Stimulated activated CD4-positive, alpha-beta T cell treated with anti-CD3 and anti-CD28 coated beads, Interleukin-12 subunit alpha, Interleukin-12 subunit beta, amount 100 ng/mL, for 48 hours (primary cell): ENCODE data around the gene GPR55.

Source experiments
- DNase-seq, 3 donors: peaks; one replicate each; pipeline ENCODE4 v3.0.0-alpha.2; 2020; ENCODE audit warnings: low read depth in 2 of 3, low spot score in 1 of 3

GPR55 gene

DNA sequence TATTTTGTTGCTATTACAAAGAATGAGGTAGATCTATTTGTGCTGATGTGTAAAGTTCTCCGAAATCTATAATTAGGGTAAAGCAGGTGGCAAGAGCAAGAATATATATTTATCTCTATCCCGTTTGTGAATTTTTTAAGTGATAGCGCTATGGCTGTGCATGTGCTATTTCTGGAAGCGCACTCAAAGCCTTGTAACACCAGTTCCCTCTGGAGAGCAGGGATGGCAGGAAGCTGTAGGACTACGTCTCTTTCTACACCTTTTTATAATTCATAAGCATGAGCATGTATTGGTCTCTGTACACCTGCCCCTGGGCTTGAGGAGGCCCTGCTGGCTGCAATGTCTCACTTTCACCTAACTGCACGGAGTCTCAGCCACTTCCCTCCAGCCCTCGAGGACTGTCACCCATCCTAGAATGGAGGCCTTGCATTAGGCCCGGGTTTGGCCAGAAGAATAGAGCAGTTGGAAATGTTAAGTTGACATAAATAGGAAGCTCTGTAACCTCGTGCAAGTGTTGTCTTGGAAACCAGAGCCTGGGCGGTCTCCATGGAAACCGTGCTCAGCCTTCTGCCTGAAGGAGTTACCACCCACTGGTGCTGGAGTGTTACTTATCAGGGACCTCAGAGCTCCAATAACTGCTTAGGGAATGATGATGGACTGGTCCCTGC is 39.4 kb downstream of the GPR55 start:
- DNase-seq, result no peak

DNA sequence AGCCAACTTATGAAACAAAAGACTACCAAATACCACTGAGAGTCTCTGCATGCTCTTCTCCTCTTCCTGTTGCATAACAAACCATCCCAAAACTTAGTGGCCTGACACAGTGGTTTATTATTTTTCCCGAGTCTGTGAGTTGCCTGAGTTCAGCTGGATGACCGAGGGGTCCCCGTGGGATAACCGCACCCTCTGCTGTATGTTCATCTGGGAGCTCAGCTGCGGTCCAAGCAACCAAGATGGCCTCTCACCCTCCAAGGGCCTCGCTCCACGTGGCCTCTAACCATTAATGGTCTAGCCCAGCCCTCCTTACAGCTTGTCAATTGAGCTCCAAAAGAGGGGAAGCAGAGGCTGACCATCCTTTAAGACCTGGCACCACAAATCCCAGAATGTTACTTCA is 43.2 kb downstream of the GPR55 start:
- DNase-seq, result no peak

DNA sequence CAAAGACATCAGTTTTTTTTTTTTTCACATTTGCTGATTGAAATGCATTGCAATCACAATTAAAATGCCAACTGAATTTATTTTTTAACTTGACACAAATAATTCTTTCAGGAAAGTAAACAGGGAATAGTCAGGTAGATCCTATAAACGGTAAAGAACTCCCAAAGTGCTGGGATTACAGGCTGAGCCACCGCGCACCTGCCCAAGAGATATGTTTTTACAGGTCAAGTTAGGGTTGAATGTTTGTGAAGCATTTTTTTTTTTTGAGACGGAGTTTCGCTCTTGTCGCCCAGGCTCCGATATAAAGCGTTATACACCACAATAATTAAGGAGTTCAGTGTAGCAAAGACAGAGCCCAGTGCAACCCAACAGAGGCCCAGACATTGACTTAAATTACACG is 45.2 kb downstream of the GPR55 start:
- no peak for DNase-seq

DNA sequence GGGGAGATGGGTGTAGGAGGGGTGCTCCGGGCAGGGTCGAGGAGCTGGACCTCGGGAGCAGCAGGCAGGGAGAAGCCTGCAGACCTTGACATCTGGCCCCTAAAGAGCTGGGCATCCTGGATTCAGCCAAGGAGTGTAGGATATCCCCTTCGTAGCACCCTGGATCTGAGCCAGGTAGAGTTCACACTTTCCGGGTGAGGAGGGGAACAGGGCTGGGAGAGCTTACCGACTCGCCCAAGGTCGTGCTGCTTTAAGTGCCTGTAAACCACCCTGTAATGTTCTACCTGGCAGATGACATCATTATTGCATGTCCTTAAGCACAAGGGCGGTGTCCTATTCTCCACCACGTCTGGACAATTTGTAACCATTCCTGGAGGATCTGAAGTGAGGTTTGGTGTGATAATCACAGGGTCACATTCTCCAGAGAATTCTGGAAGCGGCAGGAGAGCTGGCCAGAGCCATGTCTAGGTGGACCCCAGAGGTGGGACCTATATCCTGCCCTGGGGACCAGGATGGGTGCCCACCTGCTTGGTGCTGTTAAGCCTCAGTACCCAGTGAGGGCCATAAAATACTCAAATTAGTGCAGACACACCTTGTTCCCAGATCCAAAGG is 45.7 kb downstream of the GPR55 start:
- DNase-seq, result no peak

DNA sequence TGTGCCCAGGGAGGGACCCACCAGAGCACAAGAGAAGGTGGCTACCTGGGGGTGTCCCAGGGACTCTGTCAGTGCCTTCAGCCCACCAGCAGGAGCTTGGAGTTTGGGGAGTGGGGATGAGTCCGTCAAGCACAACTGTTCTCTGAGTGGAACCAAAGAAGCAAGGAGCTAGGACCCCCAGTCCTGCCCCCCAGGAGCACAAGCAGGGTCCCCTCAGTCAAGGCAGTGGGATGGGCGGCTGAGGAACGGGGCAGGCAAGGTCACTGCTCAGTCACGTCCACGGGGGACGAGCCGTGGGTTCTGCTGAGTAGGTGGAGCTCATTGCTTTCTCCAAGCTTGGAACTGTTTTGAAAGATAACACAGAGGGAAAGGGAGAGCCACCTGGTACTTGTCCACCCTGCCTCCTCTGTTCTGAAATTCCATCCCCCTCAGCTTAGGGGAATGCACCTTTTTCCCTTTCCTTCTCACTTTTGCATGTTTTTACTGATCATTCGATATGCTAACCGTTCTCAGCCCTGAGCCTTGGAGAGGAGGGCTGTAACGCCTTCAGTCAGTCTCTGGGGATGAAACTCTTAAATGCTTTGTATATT is 46.3 kb downstream of the GPR55 start:
- no peak for DNase-seq

DNA sequence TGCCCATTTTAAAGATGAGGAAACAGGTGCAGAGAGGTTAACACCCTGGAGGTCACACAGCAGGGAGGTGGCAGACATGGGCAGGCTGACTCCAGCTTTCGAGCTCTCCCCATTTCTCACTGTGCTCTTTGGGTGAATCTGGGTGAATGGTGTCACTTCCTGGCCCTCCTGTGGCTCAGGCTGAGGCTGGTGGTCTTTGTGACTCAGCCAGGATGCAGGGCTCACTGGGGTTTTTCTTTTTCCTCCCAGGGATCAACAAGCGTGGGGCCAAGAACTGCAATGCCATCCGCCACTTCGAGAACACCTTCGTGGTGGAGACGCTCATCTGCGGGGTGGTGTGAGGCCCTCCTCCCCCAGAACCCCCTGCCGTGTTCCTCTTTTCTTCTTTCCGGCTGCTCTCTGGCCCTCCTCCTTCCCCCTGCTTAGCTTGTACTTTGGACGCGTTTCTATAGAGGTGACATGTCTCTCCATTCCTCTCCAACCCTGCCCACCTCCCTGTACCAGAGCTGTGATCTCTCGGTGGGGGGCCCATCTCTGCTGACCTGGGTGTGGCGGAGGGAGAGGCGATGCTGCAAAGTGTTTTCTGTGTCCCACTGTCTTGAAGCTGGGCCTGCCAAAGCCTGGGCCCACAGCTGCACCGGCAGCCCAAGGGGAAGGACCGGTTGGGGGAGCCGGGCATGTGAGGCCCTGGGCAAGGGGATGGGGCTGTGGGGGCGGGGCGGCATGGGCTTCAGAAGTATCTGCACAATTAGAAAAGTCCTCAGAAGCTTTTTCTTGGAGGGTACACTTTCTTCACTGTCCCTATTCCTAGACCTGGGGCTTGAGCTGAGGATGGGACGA is 47.1 kb downstream of the GPR55 start:
- DNase-seq, result no peak

DNA sequence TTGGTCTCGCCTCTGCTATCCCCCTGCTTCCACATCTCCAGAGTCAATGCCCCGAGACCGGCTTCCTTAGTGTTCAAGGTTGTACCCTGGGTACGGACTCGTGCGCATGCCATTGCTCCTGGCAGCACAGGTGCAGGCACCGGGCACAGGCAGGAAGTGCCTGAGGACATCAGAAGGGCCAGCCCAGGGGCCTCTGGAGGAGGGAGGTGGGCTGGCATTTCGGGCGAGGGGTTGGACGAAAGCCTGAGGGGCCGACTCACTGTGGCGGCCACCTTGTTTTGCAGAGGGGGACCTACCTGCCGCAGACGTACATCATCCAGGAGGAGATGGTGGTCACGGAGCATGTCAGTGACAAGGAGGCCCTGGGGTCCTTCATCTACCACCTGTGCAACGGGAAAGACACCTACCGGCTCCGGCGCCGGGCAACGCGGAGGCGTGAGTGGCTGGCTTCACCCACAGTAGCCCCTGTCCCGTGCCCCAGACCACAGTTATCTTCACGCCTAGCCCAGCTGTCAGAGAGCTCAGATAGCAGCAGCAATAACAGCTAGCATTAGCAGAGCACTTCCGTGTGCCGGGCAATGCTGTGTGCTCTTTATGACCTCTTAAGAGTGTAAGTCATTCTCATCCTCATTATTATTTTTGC is 47.8 kb downstream of the GPR55 start:
- no peak for DNase-seq

DNA sequence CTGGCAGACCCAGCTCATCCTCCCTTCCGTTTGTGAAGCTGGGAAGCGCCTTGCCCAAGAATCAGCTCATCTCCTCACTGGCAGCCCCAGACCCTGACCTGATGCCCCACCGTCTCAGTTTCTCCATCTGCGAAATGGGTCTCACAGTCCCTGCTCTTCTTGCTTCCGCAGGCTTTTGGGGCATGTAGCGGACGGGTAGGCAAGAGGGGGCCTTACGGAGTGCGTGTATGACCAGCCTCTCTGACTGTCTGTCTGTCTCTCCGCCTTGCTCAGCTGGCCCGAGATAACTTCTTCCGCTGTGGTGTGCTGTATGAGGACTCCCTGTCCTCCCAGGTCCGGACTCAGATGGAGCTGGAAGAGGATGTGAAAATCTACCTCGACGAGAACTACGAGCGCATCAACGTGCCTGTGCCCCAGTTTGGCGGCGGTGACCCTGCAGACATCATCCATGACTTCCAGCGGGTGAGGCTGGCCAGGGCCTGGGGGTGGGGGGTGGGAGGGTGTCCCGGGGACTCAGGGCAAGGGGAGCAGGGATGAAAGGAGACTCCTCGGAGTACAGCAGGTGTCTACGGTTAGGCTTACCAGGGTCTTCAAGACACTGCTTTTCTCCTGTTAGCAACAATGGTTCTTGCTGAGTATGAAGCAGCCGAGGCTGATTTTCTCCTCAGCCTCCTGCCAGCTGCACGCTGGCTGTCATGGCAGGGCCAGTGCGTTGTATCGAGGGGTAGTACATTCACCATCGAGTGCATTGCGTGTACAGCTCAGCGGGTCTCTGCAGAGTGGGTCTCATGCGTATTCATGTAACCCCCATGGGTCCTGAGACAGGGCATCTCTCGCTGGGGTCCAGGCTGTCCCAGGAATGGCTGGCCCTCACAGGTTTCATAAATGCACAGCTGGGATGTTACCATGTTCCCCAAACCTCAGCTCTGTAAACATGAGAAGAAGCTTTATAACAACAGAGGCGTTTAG is 49.4 kb downstream of the GPR55 start:
- DNase-seq, result no peak

DNA sequence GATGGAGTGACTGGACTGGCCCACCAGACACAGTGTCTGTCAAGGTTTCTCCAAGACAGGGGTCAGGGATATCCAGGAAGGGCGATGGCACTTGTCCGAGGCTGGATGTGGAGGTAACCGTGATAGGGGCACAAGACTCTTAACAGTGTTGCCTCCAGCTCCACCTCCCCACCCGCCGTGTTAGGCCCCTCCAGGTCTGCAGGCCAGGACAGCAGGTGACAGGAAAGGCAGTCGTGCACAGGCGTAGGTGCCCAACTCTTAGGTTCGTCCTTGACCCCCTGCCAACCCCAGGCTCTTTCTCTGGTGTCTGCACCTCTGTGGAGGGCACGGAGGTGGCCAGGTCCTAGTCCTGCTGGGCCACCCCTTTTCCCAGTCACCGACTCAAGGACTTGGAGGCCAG is 50.2 kb downstream of the GPR55 start:
- no peak for DNase-seq

DNA sequence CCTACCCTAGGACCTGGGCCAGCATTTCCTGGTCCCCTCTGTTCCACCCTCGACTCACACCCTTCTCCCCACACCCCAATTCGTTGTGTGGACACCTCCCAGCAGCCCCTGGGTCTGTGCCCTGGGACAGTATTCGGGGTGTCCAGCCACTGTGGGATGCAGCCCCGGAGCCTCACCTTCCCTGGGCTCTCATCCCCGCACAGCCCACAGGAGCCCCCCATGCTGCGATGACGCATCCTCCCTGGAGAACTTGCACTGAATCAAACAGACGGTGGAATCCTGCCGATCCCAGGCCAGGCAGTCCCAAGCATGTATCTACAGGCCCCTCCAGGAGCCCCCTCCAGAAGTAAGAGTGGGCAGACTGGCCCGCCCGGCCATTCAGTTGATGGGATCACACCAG is 50.6 kb downstream of the GPR55 start:
- no peak for DNase-seq

DNA sequence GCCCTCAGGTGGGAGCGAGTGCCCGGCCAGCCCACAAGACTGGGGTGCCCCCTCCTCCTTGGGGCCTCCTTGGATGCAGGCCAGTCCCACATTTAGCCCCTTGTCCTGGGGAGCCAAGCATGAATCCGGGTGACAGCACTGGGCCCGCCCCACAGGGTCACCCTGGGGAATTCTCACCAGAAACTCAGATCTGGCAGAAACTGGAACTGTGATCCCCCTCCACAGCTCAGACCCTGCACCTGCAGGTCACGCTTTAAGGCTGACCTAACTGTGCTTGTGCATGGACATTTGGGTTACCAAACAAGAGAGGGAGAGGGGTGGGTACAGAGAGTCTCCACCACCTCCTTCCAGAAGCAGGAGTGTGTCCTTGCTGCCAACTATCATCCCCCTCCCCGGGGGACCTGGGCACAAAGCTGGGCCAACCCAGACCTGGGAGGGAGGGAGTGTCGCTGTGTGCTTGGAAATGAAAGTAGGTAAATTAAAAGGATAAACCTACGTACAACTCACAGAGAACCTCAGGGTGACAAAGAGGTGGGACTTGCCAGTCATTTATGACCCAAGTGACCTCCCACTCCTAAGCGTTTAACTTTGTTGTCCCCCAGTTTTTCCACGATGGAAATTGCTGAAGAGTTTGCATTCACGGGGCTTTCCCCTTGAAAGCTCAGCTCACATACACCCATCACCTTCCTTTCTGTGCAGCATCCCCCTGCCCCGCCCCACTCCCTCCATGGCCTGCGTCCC is 51.2 kb downstream of the GPR55 start:
- DNase-seq, result no peak

DNA sequence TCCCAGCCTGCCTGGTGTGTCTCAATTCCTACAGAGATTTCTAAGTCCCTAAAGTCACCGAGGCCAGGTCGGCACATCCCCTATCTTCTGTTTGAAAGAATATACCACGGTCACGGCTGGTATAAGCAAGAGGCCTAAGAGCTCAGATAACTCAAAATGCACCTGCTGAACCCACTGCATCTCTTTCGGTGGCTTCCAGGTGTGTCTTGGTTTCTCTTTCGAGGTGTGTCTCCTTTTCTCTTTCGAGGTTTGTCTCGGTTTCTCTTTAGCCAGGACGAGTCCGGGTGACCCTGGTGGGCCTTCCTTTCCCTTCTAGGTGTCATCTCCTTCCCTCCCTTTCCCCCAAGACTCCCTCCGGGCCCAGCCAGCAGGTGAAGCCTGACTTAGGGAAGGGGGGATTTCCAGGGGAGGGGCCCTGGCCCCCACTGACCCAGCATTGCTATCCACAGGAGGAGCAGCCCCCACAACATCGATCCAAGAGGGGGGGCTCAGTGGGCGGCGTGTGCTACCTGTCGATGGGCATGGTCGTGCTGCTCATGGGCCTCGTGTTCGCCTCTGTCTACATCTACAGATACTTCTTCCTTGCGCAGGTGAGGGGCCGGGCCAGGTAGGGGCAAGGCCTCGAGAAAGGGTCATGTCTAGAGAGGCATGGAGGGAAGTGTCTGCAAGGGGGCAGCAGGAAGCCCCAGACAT is 51.9 kb downstream of the GPR55 start:
- DNase-seq, result no peak

DNA sequence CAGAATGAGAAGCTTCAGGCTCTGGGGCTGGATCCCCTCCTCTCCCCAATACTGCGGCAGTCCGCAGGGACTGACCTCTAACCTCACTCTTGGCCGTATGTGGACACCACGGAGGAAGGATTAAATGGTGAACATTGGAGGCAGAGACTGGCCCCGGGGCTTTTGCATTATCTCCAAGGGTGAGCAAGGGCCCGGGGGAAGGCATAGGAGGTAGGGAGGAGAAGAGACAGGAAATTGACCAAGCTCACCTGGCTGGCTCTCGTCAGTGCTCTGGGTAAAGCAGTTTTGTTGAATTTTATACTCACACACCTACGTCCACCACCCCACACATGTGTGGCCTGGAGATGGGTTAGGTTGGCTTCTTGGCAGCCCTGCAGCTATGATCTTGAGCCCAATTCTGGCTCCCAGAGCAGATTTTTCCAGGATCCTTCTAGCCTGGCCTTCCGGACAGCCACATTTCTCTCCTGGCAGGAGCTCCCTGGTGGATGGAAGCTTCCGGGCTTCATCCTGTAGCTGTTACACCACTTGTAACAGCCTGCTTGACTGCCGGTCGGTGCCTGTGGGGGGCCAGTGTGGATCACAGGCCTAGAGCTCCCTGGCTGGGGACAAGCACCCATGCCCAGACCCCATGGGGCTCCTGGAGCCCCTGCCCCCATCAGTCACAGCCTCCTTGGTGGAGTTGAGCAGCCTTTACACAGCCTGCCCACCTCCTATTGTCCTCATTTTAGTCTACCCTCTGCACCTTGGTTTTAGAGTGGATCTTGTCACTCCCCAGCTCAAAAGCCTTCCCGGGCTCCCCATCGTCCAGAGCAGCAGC is 52.7 kb downstream of the GPR55 start:
- no peak for DNase-seq

DNA sequence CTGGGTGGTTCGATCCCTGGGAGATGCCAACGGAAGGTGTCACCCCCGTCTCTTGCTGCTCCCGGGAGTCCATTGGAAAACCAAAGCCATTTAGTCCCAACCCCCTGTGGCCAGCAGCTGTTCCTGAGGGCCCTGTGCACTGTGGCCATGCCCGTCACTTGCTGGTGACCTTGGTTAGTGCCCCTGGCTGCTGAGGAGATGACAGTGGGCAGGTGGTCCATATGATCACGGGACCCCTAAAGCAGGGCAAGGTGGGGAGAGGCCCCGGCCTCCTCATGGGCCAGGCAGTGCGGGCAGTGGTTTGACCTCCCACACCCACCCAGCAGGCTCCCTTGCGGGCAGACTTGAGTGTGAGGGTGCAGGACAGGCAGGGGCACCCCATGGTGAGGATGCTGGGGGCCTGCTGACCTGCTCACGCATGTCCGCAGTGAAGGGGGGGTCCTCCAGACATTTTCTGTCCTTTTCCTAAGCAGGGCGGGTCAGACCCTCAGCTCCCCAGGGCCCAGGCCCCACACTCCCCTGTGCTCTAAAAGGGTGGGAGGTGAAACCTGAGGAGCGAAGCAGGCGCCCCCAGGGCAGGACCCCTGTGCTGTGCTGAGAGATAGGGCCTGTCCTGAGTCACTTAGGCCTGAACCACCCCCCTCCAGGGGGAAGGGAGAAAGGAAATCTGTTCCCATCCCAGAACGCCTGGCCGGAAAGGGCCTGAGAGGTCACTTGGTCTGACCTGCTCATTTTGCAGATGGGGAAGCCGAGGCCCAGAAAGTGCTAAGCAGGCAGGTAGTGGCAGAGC is 53.5 kb downstream of the GPR55 start:
- no peak for DNase-seq

DNA sequence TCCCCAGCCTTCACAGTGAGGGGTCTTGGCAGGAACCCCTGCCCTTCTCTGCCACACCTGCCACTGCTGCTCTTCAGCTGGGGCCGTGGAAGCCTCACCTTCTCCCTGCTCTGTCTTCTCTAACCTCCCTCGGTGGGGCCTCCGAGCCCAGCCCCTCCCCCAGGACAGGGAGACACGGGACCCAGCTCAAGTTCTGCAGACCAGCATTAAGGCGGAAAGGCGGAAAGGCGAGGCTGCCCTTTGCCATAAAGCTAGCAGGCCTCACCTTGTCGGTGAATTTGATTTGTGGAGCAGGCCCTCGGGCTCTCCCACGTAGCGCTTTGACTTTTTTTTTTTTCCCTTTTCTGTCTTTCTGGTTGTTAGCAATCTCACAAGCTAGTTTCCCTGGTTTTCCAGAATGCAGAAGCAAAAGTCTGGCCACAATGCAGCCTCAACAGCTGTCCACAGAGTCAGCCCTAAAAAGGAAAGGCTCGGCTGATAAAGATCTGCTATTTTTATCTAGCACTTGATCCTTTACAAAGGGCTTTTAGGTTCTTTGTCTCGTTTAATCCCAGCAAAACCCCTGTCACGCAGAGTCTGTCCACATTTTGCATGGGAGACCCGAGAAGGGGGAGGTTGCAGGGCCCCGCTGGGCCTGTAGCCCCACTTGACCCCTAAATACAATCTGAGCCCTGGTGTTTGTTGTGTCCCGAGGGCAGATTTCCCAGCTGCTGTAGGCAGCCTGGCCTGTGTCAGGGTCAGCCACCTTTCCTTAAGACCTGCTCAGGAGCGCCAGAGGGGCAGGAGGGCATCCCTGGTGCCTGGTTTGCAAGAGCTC is 54.3 kb downstream of the GPR55 start:
- DNase-seq, result no peak

DNA sequence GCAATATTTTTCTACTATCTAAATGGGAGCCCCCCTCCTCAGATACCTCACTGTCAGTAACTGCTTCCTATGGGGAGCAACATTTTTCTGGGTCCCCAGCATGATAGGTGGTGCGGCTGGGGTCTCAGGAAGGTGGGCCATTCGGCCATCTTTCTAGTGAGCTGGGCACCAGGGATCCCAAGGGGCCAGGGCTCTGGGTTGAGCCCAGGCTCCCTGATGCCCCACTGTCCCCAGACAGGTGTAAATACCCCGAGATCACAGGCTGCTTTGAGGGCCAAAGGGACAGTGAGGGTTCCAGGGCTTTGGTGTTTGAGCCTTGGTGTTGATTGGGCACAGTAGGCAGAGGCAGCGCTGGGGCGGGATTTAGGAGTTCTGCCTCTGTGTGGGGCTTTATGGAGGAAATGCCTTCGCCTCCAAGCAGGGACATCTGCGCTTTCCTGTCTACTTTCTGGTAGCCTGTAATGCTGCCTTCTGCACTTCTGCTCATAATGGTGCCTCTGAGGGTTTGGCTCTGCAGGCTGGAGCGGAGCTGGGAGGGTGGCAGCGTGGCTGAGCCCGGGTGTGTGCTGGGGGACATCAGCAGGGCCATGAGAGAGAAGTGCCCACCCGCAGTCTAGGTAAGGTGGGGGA is 55.0 kb downstream of the GPR55 start:
- no peak for DNase-seq
